GM12892 (cell line): ENCODE data around the gene TMEM143.

Experiments
- POLR2A ChIP-seq: IDR thresholded peaks from 2 replicates; pipeline ENCODE4 v1.6.1; 2011; ENCODE audit warnings: low read depth, low read length, control low read depth
- POLR2AphosphoS5 ChIP-seq: IDR thresholded peaks from 2 replicates; pipeline ENCODE4 v1.6.1; 2011; ENCODE audit warnings: low read depth, low read length, control low read depth

DNA sequence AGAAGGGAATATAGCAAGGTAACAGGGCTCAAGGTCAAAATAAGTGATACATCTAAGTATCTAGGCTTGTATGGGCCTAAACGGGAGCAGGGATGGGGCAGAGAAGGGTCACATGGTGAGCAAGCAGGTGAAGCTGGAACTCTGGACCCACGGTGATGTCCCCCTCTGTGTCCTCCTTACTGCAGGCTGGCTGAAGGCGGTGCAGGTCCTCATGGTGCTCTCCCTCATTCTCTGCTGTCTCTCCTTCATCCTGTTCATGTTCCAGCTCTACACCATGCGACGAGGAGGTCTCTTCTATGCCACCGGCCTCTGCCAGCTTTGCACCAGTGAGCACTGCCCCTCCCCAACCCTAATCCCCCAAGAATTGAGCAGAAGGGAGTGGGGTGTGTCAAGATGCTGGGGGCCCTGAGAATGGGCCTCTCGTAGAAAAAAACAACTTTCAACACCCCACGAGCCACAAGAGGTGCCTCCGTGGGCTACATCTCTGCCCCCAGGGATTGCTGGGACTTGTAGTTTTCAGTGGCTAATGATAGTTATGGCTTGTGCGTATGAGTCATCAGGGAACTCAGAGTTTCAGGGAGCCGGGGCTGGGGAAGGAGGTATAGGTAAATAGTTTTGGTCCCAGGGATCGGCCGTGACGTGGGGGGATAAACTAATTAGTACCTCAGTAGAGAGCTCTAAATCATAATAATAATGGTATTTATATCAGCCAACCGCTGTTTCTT, 34.4 kb downstream of the TMEM143 start:
- 0 out of 2 replicates have a peak, but pooled peaks have one; percentile 34 for TF ChIP-seq POLR2A
- peak; percentile 59; the same call in 1 of the 2 replicates for TF ChIP-seq POLR2AphosphoS5
